ENCODE measurements around the gene CCDC178. TPM values are rescaled to one million over a fixed set of nuclear protein-coding genes. Genes with fewer than 3 reads are reported as not detected.
"Not testable (repeated sequence)": the region's sequence is repeated elsewhere in the genome, so short reads cannot be mapped to it uniquely, and the experiment has no call there.

CCDC178 gene, protein sequence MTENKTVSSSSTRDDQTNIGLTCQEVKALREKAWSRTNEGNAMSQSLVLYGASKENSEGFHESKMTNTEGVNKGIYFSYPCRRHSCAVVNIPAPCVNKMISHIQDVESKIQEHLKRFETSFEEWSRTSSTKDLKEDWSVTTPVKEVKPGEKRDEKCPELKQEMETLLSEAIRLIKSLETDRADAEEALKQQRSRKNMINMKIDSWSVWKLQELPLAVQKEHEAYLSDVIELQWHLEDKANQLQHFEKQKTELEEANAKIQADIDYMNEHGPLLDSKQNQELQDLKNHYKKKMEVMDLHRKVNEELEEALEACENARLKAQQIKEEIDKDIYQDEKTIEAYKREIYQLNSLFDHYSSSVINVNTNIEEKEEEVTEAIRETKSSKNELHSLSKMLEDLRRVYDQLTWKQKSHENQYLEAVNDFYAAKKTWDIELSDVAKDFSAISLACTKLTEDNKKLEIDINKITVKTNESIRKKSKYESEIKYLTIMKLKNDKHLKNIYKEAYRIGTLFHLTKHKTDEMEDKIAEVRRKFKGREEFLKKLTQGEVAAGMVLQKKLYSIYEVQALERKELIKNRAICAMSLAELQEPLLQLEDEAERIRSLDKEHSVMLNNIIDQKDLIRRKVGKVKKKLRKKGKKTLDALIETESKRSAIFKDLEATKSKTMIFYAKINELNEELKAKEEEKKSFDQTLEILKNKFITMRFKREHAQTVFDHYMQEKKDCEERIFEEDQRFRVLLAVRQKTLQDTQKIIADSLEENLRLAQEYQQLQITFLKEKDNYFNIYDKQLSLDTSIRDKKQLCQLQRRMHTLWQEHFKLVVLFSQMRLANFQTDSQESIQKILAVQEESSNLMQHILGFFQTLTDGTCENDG
- not detected in 2 replicates for total RNA-seq

DNA sequence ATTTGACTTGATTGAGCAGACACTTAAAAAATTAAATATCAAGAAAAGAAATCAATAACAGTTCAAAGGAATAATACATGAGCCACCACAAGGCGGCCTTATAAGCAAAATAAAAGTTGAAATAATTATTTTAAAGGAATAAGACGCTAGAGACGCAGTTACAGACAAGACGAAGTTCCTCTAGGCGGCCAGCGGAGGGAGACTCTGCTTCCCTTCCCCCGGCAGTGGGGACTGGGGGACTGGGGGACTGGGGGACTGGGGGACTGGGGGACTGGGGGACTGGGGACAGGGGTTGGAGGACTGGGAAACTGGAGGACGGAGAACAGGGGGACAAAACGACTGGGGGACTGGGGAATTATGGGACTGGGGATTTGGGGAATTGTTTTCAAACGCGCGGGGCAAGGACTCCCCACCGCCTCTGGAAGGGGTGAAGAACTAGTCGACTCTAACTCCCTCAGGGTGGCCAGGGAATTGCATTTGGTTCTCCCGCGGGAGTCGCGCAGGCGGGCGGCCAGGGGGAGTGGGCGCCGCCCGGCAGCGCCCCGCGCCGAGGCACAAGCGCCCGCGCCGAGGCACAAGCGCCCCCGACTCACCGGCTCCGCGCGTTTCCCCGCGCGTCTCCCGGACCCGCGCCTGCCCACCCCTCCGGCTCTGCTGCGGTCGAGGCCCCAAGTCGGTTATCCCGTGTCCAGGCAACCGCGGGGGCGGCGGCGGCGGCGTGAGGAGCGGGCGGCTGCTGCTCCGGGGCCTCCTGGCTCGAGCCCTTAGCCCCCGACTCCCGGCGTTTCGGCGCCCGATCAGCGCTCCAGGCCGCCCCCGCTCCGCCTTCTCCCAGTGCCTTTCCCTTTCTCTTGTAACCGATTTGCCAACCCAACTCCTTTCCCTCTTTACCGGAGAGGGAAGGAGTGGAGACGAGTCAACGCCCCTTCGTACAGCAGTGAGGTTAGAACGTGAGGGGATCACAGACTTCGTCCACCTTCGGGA is at the start of gene CCDC178:
CCDC178 (minus strand) TSS at position 662 of the 984 bp plus-strand sequence. CDS start 28,633 bp downstream, outside the sequence.
- intact Hi-C loops (cut with micrococcal nuclease): no loop called here

DNA sequence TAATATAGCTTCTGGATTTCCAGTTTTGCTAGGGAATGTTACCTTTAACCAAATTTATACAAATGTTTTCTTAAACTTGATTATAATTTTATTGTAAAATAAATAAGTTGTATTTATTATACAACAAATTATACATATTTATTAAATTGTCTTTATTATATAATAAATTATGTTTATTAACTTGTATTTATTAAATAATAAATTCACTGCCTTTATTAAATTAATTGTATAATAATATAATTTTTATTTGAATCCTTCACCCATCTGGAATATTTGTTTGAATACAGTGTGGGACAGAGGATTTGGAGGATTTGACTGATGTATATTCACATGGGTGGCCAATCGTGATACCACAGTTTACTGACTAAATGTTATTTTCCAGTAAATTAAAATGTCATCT is 43.4 kb upstream of the CCDC178 start:
- intact Hi-C loops (cut with micrococcal nuclease): no loop called here

DNA sequence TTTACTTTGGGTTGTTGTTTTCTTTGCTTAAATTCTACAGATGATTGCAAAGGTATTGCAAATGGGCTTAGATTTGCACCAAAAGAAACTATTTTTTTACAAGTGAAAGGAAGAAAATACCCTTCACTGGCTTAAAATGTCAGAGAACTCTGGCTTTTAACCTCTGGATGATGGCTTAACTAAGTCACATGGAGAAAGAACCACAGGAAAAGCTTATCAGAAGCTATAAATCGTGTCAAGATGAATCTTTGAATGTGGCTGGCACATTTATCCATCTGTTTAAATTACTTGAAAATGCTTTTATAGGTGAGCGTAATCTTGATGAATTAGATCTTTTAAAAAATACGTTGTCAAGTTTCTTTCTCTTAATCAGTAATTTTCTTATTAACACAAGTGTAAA is 32.0 kb upstream of the CCDC178 start:
- intact Hi-C loops (cut with micrococcal nuclease): loop anchor here (5.0 kb wide), 1 partner anchor 50 kb away; no protein-coding TSS in a partner anchor

DNA sequence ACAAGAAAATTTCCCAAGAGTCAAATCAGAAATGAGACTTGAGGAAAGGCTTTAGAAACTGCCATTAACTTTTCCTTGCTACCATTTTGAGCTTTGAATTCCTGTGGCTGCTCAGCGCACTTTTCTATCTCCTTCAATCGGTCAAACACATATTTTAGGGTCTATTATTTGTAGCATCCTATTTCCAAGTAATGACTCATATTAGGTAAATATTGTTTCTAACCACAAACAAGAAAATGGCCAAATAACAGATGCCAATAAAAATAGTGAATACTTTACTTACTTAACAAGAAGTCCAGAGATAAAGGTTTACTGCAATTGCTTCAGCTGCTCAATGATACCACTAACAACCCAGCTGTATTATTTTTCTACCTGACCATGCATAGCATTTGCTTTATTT is 29.7 kb upstream of the CCDC178 start:
- intact Hi-C loops (cut with micrococcal nuclease): loop anchor here (5.0 kb wide), 1 partner anchor 48 kb away; no protein-coding TSS in a partner anchor

DNA sequence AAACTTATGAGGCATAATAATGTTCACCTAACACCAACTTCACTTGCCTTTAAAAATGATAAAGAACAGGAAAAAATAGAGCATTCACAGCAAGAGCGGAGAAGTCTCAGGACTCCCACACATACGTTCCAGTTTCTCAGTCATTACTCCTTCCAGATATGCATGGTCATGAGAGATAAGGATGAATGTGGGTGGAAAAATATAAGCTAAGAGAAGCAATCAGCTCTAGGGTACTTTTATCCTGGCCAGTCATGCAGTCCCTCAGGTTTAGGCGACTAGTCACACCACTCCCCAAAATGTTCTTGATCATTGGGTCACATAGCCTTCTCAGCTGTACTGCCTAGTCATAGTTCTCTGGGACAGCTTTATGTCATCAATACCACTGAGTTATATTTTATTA is 29.2 kb upstream of the CCDC178 start:
- intact Hi-C loops (cut with micrococcal nuclease): loop anchor here (5.0 kb wide), 1 partner anchor 47 kb away; no protein-coding TSS in a partner anchor

DNA sequence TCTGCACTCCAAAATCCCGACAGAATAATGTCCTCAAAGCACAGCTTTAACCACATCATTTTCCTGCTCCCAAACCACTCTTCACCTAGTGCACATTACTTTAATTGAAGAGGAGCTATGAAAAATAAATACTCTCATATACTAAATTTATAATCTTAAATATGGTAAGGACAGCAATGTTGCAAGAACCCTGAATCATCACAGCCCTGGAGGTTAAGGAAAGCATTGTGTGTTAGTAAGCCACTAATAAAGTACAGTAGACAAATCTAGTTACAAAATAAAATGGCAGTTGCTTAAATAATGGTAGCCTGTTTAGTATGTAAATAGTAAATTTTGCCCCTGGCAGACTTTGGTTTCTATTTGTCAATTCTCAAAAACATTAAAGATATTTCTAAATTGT is 27.0 kb upstream of the CCDC178 start:
- intact Hi-C loops (cut with micrococcal nuclease): no loop called here

DNA sequence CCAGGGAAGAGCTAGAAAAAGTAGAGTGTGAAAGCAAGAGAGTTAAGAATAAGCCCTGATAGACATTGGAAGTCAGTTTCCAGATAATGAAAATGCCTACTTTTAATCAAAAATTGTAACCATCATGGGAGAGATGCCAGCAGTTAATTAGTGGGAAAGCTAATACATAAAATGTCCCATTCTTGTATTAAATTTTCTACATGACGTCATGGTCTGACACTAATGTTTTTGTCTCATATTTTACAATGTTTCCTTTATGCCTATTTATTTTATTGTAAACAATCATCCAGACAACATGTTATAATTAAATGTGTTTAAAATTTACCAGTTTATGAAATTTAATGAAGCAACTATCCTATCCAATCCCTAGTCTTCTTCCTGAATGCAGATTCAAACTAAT is 26.3 kb upstream of the CCDC178 start:
- intact Hi-C loops (cut with micrococcal nuclease): no loop called here

DNA sequence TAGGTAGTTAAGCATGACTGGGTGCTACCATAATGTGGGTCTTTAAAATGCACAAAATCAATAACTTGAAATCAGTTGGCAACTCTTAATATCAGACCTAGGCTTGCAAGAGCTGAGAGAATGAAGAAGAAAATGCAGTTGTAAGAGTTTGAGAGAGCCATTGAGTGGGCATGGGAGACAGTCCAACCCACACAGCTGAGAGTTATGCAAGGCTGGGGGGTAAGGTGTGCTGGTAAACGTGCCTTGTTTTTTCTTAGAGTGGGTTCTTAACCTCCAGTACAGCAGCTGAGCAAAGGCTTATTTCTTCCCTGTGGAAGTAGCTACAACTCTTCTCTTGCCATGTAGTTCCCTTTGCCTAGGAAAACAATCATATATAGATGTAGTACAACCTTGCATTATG is 20.2 kb upstream of the CCDC178 start:
- intact Hi-C loops (cut with micrococcal nuclease): no loop called here

DNA sequence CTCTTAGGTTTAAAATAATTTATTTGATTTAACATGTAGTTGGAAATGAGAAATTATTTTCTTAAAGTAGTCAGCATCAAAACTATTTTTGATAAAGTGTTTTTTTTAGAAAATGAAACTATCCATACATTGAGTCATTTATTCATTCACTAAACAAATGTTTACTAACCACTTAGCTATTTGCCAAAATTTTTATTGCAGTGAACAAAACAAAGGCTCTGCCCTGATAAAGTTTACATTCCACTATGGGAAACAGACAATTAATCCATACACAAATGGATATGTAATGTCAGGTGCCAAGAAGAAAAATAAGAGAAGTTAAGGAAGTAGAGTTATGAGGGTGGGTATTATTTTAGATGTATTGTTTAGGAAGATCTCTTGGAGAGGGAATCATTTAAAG is 19.1 kb upstream of the CCDC178 start:
- intact Hi-C loops (cut with micrococcal nuclease): no loop called here

DNA sequence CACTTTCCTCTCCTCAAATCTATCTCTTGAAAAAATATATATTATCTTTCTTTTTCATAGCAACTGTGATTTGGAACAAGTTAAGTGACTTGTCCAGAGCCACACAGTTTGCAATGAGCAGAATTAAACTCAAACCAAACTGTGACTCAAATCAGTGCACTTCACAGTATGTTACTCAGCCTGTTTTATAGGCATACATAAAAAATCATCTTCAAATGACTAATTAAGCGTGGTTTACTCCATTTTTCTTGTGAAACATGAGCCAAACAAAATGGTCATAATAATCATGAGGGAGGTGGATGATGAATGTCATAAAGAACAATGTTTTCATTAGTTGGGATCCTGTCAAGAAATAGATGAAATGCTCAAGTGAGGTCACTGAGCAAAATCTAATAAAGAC is 6.1 kb upstream of the CCDC178 start:
- intact Hi-C loops (cut with micrococcal nuclease): no loop called here

DNA sequence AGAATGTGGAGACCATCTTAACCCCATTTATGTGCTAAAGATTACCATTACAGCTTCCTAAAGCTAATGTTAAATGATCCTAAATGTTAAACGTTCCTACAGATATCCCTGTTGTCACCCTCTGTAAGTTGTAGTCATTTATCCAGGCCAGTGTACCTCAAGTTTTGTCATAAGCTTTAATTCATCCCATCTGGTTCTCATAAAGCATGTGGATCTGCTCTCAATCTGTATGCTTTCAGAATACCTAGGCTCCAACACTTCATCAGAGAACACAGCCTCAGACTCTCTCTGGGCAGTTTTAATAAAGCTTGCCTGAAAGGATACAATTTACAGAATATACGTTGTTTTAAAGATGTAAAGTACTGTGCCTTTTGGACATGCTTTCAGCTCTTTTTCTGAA is 4.2 kb upstream of the CCDC178 start:
- intact Hi-C loops (cut with micrococcal nuclease): no loop called here

DNA sequence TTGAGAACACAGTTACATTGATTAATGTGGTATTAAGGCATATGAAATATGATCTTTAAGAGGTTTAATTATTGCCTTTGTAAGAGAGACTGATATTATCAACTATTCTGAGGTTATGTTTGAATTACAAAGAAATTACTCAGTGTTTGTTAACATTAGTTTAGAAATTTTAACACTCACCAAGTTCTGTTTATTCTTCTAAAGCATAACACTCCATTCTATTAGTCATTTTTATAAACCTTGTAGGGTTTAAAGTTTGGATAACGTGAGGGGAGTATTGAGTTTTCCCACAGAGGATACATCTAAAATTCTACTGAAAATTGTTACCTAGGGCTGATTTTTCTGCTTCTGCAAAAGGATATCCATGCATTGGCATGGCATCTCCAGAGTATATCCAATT is 7.7 kb downstream of the CCDC178 start:
- intact Hi-C loops (cut with micrococcal nuclease): no loop called here

DNA sequence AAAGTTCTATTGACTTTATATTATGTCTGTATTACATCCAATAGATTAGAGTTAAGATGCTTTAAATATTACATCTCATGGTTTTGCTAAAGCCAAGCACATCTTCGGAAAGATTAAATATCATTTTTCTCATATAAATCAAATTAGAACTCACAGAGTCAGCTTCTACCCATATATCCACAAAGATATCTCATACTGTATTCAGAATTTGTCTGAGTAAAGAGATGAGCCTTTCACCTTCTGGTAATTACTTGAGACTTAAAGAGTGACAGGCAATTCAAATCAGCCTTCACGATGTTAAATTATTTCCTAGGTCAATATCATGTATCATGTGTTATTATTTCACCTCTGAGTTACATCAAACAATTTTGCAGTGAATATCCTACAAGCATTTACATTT is 13.0 kb downstream of the CCDC178 start:
- intact Hi-C loops (cut with micrococcal nuclease): no loop called here

DNA sequence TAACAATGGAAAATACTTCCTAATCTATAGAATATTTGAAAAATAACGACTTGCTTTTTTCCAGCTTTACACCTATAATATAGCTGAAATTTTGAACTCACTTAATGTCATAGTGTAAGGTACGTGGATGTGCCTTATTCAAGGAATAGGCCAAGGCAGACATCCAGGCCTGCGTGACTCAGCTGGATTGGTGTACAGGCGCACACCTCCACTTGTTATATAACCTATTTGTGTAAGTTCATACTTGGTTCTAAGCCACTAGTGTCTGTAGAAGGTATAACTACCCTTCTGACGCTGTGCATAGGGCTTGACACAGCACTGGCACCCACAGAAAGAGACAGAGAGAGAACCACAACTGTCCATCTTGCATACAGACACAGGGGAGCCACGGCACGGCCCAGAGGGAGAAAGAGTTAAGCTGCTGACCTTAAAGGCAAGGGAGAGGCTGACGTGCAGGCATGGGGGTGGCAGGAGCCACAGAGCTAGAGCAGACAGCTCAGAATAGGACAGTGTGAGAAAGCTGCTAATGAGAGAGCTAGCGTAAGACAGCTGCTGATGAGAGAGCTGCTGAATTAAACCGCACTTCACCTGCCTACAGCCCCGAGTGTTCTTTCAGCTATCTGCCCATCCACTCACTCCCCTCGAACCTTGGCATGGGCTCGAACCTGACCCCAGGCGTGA is 16.1 kb downstream of the CCDC178 start:
- intact Hi-C loops (cut with micrococcal nuclease): loop anchor here (5.0 kb wide), 1 partner anchor 48 kb away; no protein-coding TSS in a partner anchor

DNA sequence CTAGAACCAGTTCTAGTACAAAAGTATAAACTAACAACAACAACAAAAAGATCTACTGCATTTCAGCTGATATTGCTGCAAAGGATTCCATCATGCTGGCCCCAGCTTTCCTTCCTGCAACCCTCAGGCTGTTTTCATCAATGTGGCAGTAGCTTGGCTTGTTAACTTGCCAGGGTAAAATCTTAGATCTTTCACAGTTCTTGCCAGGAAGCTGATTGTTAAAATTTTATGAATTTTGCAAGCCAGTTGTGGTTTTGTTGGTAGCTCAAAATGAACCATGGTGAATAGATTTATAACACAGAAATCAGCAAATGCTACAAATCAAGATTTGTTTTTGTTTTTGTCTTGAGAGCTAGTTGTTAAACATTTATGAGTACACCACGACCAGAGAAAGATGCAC is 19.3 kb downstream of the CCDC178 start:
- intact Hi-C loops (cut with micrococcal nuclease): loop anchor here (5.0 kb wide), 1 partner anchor 51 kb away; no protein-coding TSS in a partner anchor

DNA sequence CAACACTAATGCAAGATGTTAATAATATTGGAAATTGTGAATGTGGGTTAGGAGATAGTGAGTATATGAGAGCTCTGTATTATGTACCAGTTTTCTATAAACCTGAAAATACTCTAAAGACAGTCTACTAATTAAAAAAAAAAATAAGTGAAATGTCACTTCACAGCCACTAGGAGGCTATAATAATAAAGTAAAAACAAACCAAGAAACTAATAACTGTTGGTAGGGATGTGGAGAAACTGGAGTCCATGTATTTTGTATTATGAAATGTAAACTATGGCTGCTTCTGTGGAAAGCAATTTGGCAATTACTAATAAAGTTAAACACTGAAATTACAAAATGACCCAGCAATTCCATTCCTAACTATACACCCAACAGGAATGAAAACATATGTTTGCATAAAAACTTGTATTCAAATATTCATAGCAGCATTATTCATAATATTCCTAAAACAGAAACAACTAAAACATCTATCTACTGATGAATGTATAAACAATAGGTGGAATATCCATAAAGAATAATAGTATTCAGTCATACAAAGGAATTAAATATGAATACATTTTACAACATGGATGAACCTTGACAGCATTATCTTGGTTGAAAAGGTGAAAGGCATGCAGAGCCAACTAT is 36.2 kb downstream of the CCDC178 start:
- intact Hi-C loops (cut with micrococcal nuclease): no loop called here

DNA sequence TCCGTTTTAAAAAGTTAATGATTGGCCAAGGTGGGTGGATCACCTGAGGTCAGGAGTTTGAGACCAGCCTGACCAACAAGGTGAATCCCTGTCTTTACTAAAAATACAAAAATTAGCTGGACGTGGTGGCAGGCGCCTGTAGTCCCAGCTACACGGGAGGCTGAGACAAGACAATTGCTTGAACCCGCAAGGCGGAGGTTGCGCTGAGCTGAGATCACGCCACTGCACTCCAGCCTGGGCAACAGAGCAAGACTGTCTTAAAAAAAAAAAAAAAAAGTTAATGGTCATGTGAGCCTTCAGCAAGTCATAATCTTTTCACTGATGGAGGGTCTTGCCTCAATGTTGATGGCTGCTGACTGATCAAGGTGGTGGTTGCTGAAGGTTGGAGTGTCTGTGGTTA is 41.6 kb downstream of the CCDC178 start:
- intact Hi-C loops (cut with micrococcal nuclease): not testable (repeated sequence)

DNA sequence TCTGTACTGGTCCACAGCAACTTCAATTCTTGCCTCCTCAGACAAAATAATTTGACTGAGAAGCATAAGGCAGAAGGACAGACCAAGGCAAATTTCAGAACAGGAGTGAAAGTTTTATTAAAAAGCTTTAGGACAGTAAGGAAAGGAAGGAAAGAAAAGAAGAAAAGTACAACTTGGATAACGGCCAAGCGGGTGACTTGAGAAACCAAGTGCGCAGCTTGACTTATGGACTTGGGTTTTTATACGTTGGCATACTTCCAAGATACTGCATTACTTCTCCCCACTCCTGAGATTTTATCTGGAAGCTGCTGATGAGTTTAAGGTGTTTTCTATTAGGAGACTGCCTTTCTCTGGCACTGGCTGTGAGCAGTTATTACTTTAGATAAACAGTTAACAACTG is 64.7 kb downstream of the CCDC178 start:
- intact Hi-C loops (cut with micrococcal nuclease): no loop called here

DNA sequence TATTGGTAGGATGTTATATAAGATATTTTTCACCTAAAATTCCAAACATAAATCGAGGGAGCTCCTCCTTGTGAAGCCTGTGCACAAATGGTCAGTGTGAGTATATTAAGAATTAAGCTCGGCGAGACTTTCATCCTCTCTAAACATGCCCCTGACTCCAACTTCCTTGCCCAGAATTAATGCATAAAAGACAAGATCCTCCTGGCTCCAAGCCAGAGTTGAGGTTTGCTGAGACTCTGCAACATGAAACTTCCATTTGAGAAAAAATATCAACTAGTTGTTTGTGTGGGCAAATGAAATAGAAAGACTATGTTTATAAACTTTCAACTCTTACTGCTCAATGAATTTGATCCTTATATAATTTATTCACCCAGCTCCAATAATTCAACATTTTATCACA is 68.1 kb downstream of the CCDC178 start:
- intact Hi-C loops (cut with micrococcal nuclease): no loop called here
